ENCODE data around the gene BICD2.

- TF ChIP-seq, protein P1, sequence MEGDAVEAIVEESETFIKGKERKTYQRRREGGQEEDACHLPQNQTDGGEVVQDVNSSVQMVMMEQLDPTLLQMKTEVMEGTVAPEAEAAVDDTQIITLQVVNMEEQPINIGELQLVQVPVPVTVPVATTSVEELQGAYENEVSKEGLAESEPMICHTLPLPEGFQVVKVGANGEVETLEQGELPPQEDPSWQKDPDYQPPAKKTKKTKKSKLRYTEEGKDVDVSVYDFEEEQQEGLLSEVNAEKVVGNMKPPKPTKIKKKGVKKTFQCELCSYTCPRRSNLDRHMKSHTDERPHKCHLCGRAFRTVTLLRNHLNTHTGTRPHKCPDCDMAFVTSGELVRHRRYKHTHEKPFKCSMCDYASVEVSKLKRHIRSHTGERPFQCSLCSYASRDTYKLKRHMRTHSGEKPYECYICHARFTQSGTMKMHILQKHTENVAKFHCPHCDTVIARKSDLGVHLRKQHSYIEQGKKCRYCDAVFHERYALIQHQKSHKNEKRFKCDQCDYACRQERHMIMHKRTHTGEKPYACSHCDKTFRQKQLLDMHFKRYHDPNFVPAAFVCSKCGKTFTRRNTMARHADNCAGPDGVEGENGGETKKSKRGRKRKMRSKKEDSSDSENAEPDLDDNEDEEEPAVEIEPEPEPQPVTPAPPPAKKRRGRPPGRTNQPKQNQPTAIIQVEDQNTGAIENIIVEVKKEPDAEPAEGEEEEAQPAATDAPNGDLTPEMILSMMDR (IDR thresholded peaks at IDR 0.05) = no peak
- no peak for TF ChIP-seq POLR2A (IDR thresholded peaks at IDR 0.05)
- no peak for TF ChIP-seq EP300 (IDR thresholded peaks at IDR 0.05; ENCODE audit: low read depth)
These were observed 79.6 kb downstream of the BICD2 start for GRCh38 chr9:92685022-92685421.
